ENCODE results near the gene ARHGAP8.

DNA sequence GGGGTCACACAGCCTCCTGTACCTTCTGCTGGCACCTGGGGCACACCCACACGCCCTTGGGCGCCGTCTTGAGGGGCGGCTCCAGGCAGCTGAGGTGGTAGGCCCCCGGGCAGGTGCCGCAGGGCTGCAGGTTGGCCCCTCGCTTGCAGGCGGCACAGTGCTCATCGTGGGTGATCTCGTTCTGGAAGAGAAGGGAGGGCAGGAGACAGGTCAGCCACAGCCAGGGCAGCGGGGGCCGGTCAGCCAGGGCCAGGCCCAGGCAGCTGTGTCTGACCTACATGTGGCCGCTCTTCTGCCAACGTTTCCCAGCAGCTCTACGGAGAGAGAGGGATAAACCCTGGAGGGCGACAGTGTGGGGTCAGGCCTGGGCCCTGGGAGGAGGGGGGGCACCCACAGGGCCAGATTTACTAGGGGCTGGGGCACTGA lies 135.6 kb downstream of the ARHGAP8 start:
- TF ChIP-seq EZH2 (IDR thresholded peaks at IDR 0.05) (no peak), POLR2AphosphoS5 (IDR thresholded peaks at IDR 0.05; ENCODE audit: borderline replicate concordance, low read depth, low read length) (no peak)

All from SK-N-MC (cell line).